IMR-90 (cell line): Measurements from ENCODE around the gene CCDC170. TPM values are rescaled to one million over a fixed set of nuclear protein-coding genes. Genes with fewer than 3 reads are reported as not detected.

Experiments used
- ATAC-seq: fragments of 200-7000 bp; cut with Tn5 transposase; 2 replicates; pipeline ENCODE4 v1.9.1; 2020; ENCODE audit warnings: low read depth, mild to moderate bottlenecking, moderate library complexity
- BruUV-seq: library from RNA; stranded (reverse); fragments of 400-500 nt; replicated peaks from 2 replicates; lab custom pipeline; 2021; lab: Mats Ljungman, UMichigan
- CTCF ChIA-PET: fragments of 300-600 bp; formaldehyde crosslinking; extraction: SDS; loops from one replicate; lab custom pipeline; 2021; ENCODE audit warnings: antibody characterized with exemption; lab: Yijun Ruan, JAX
- POLR2A ChIA-PET: fragments of 300-600 bp; sonication (Branson Sonifier 250); formaldehyde crosslinking; loops from one replicate; lab custom pipeline; 2022; ENCODE audit warnings: antibody characterized with exemption; ENCODE audit not compliant: unreplicated experiment; lab: Charles Lee
- DNase-seq: peaks from one replicate; pipeline ENCODE4 v3.0.0; 2013
- H2AFZ ChIP-seq: replicated peaks from 2 replicates; pipeline ENCODE3; 2013; ENCODE audit warnings: low read length, mild to moderate bottlenecking; ENCODE audit not compliant: poor library complexity
- H2AK5ac ChIP-seq: 2 replicates; pipeline ENCODE4 v1.6.1; 2013; ENCODE audit warnings: low read depth, low read length, inconsistent platforms
- H2AK9ac ChIP-seq: replicated peaks from 2 replicates; pipeline ENCODE3; 2013; ENCODE audit warnings: mild to moderate bottlenecking, low read depth, low read length, moderate library complexity; ENCODE audit not compliant: poor library complexity
- H2BK120ac ChIP-seq: 2 replicates; pipeline ENCODE4 v1.6.1; 2013; ENCODE audit warnings: low read depth, low read length, inconsistent platforms
- H2BK15ac ChIP-seq: 3 replicates; pipeline ENCODE4 v1.6.1; 2013; ENCODE audit warnings: low read depth, low read length, inconsistent platforms
- H2BK20ac ChIP-seq: 2 replicates; pipeline ENCODE4 v1.6.1; 2013; ENCODE audit warnings: low read depth, mild to moderate bottlenecking, inconsistent platforms, low read length, moderate library complexity
- H2BK5ac ChIP-seq: 2 replicates; pipeline ENCODE4 v1.6.1; 2013; ENCODE audit warnings: mild to moderate bottlenecking, low read depth, low read length, inconsistent platforms; ENCODE audit not compliant: poor library complexity, severe bottlenecking
- H3K14ac ChIP-seq: replicated peaks from 2 replicates; pipeline ENCODE4 v1.6.1; 2013; ENCODE audit warnings: low read depth, low read length, inconsistent platforms
- H3K18ac ChIP-seq: 2 replicates; pipeline ENCODE4 v1.6.1; 2013; ENCODE audit warnings: low read depth, low read length, control low read depth
- H3K23ac ChIP-seq: 2 replicates; pipeline ENCODE4 v1.6.1; 2013; ENCODE audit warnings: low read depth, low read length, inconsistent platforms
- H3K27ac ChIP-seq: 2 replicates; pipeline ENCODE4 v1.5.1; 2013; ENCODE audit warnings: mild to moderate bottlenecking, control low read depth, low read length; ENCODE audit not compliant: insufficient read depth
- H3K27me3 ChIP-seq: 2 replicates; pipeline ENCODE4 v1.6.1; 2013; ENCODE audit warnings: low read length; ENCODE audit not compliant: control insufficient read depth, insufficient read depth
- H3K36me3 ChIP-seq: 2 replicates; pipeline ENCODE4 v1.6.1; 2013; ENCODE audit warnings: low read length, mixed read lengths; ENCODE audit not compliant: control insufficient read depth, insufficient read depth
- H3K4ac ChIP-seq: 2 replicates; pipeline ENCODE4 v1.6.1; 2013; ENCODE audit warnings: low read depth, low read length, inconsistent platforms
- H3K4me1 ChIP-seq: 2 replicates; pipeline ENCODE4 v1.6.1; 2013; ENCODE audit warnings: low read length, mixed read lengths; ENCODE audit not compliant: control insufficient read depth, insufficient read depth
- H3K4me2 ChIP-seq: 2 replicates; pipeline ENCODE4 v1.6.1; 2013; ENCODE audit warnings: low read depth, mild to moderate bottlenecking, control low read depth, low read length, moderate library complexity
- H3K4me3 ChIP-seq: 2 replicates; pipeline ENCODE4 v1.5.1; 2013; ENCODE audit warnings: low read depth, mild to moderate bottlenecking, control low read depth, low read length, moderate library complexity; ENCODE audit not compliant: insufficient read depth
- H3K56ac ChIP-seq: 2 replicates; pipeline ENCODE4 v1.6.1; 2013; ENCODE audit warnings: low read length, inconsistent platforms; ENCODE audit not compliant: insufficient read depth; ENCODE audit errors: extremely low read depth
- H3K79me1 ChIP-seq, 2 experiments: 2 replicates each; pipeline ENCODE4 v1.6.1; 2013; ENCODE audit warnings: low read length in 2 of 2, inconsistent platforms in 1 of 2, low read depth in 1 of 2
- H3K9ac ChIP-seq: 2 replicates; pipeline ENCODE4 v1.6.1; 2013; ENCODE audit warnings: low read depth, low read length, control low read depth
- H3K9me1 ChIP-seq: 2 replicates; pipeline ENCODE4 v1.6.1; 2013; ENCODE audit warnings: low read length, inconsistent platforms; ENCODE audit not compliant: insufficient read depth
- H3K9me3 ChIP-seq: 2 replicates; pipeline ENCODE4 v1.6.1; 2013; ENCODE audit warnings: low read length; ENCODE audit not compliant: control insufficient read depth, insufficient read depth
- H4K20me1 ChIP-seq: 2 replicates; pipeline ENCODE4 v1.6.1; 2013; ENCODE audit warnings: low read length, inconsistent platforms; ENCODE audit not compliant: insufficient read depth
- H4K5ac ChIP-seq: 2 replicates; pipeline ENCODE4 v1.6.1; 2013; ENCODE audit warnings: mild to moderate bottlenecking, low read depth, low read length, control low read depth
- H4K8ac ChIP-seq, 2 experiments: 2 replicates each; pipeline ENCODE4 v1.6.1; 2013; ENCODE audit warnings: low read depth in 2 of 2, low read length in 2 of 2, control low read depth in 1 of 2, inconsistent platforms in 1 of 2
- H4K91ac ChIP-seq: 2 replicates; pipeline ENCODE4 v1.6.1; 2013; ENCODE audit warnings: low read depth, low read length, inconsistent platforms; ENCODE audit not compliant: insufficient read depth
- MXI1 ChIP-seq: IDR thresholded peaks from 2 replicates; pipeline ENCODE4 v1.6.1; 2012; ENCODE audit warnings: low read depth, mild to moderate bottlenecking, low read length, moderate library complexity, borderline replicate concordance
- POLR2A ChIP-seq: IDR thresholded peaks from 2 replicates; pipeline ENCODE4 v1.6.1; 2012; ENCODE audit warnings: mild to moderate bottlenecking, low read depth, low read length
- WGBS, 2 experiments: methylation state at CpG; one replicate each; pipeline versions ENCODE4 v1.1.5 to v1.1.7; 2013; ENCODE audit warnings: missing lambda C conversion rate in 2 of 2; ENCODE audit not compliant: insufficient read length in 1 of 2; ENCODE audit errors: extremely low coverage in 2 of 2; 5-methylcytosine and 5-hydroxymethylcytosine counted together
- dilution Hi-C: fragments of 300-500 bp; cut with HindIII; formaldehyde crosslinking; loops from one replicate; pipeline ENCODE4 v1.14.3; 2018; ENCODE audit warnings: low sequenced_read_pairs; ENCODE audit not compliant: unreplicated experiment
- in situ Hi-C: fragments of 300-500 bp; cut with MboI; formaldehyde crosslinking; loops from 3 replicates; pipeline ENCODE4 v1.14.3; 2019; ENCODE audit warnings: low sequenced_read_pairs, inconsistent platforms, mixed read lengths
- intact Hi-C: fragments of 100-400 bp; cut with micrococcal nuclease; formaldehyde crosslinking; loops from 2 replicates; pipeline ENCODE4 v1.10.0; 2022
- polyA plus RNA-seq, 3 experiments: library from polyadenylated mRNA; depleted of rRNA; stranded (reverse); fragments of >200 nt; gene quantifications; 2 replicates each; pipeline ENCODE4 v1.2.3, GENCODE V29; 2012; ENCODE audit warnings: low replicate concordance in 1 of 3
- total RNA-seq: library from RNA; depleted of rRNA; stranded (reverse); fragments of >200 nt; gene quantifications from 2 replicates; pipeline ENCODE4 v1.2.3, GENCODE V29; 2012

CCDC170 gene
- total and polyA plus RNA-seq, 2 of the 4 experiments (the other 2 are of a cell fraction), result 0.12 to 0.54 TPM

DNA sequence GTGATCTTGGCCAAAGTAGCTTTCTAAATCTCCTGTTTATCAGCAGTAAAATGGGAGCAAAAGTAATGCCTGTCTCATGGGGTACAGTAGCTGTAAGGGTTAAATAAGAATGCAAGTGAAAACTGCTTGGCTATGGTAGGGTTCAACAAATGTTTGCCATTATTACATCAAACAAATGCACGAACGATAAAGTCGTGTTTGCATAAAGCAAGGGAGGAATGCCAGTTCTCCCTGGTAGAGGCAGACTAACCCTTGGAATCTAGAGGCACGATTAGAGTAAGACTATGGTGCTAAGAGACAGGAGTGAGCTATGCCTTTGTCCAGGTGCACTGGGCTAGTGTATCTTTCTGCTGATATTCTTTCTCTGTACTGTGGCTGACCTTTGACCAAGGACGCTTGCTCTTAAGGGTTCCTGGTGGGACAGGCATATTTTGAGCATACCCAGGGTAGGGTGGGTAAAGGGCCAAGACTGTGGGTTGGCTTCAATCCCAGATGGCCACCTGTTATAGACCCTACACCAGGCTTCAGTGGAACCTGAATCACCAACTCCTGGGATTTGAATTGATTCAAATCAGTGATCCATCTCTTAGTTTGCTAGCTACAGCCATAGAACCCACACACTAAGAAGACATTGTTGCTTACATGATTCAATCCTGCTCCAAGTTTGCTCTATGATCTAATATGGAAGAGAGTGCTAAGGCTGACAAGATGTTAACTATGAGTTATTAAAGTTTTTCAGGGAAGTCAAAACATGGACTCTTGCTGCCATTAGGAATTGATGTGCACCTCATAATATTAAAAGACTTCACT lies 139.9 kb downstream of the CCDC170 start:
- no peak for DNase-seq
- in situ Hi-C loops, result no loop called here

More for the DNA sequence above, 139.9 kb downstream of the CCDC170 start:
- Histone ChIP-seq H3K36me3 (no peaks in the 10 kb centered on the region), H3K79me1 (no peaks in the 10 kb centered on the region), H2AFZ (no peak overlapping the region), H4K20me1 (no peaks in the 10 kb centered on the region), H3K27me3 (no peaks in the 10 kb centered on the region), H2BK15ac (no peak overlapping the region), H2AK5ac (no peak overlapping the region), H3K4ac (no peak overlapping the region), H3K4me1 (no peaks in the 10 kb centered on the region), H3K4me2 (no peak overlapping the region), H3K9ac (no peak overlapping the region), H3K14ac (no peak overlapping the region), H2BK20ac (no peak overlapping the region), H3K18ac (no peak overlapping the region), H3K27ac (no peak overlapping the region), H3K4me3 (no peak overlapping the region), H4K5ac (no peak overlapping the region), H3K9me3 (0 out of 2 replicates have a peak, but pooled peaks cover 2% of the 10 kb centered on the region), H3K9me1 (no peaks in the 10 kb centered on the region), H4K91ac (no peak overlapping the region), H3K56ac (no peak overlapping the region), H2BK120ac (no peak overlapping the region), H4K8ac (no peak overlapping the region), H2AK9ac (no peak overlapping the region), H3K23ac (no peak overlapping the region), H2BK5ac (no peak overlapping the region)
- no TSS peak for BruUV-seq
- ATAC-seq, result no peak
- dilution Hi-C loops, result no loop called here
- TF ChIP-seq POLR2A (no peak), MXI1 (no peak)
- CTCF ChIA-PET, result interaction anchor here (1.1 kb wide), 1 partner anchor 15 kb away, joined by 3 read pairs; no protein-coding TSS in a partner anchor
- intact Hi-C loops, result no loop called here
- POLR2A ChIA-PET, result no interaction called here
- WGBS, 2 experiments, result 17% methylated on average over 1 of the region's 5 CpGs; no CpG with 5 or more reads in 1 of the 2 experiments
